ENCODE measurements around the gene GRAMD1B.

GRAMD1B gene

GRCh38 chr11:123527947-123528346 lies 97.9 kb downstream of the GRAMD1B start:
- Histone ChIP-seq H4K12ac (ENCODE audit: low read depth, low read length) (no peak overlapping the region), H3K9ac (ENCODE audit: low read length) (no peak overlapping the region), H2BK12ac (ENCODE audit: low read length) (no peak overlapping the region), H4K91ac (ENCODE audit: low read depth, low read length) (no peak overlapping the region), H3K9me3 (ENCODE audit: insufficient read depth, low read depth, low read length) (no peaks in the 10 kb centered on the region), H3K4ac (ENCODE audit: low read depth, low read length) (no peak overlapping the region), H2BK120ac (ENCODE audit: insufficient read depth, low read length, poor library complexity) (no peak overlapping the region), H3K27ac (ENCODE audit: low read depth, low read length) (no peak overlapping the region), H3K36me3 (ENCODE audit: control insufficient read depth in 1 of 2, insufficient read depth in 2 of 2, low read length in 2 of 2) (no peaks in the 10 kb centered on the region), H2BK5ac (ENCODE audit: low read depth, low read length, poor library complexity) (no peak overlapping the region), H3K18ac (ENCODE audit: low read length) (no peak overlapping the region), H3K27me3 (ENCODE audit: insufficient read depth, low read length) (no peaks in the 10 kb centered on the region), H3K4me3 (ENCODE audit: low read depth, low read length) (no peak overlapping the region), H4K8ac (ENCODE audit: low read depth, low read length) (no peak overlapping the region), H2AK5ac (ENCODE audit: low read length) (no peak overlapping the region), H3K4me2 (ENCODE audit: low read length) (no peak overlapping the region), H3K79me1 (ENCODE audit: low read length) (no peaks in the 10 kb centered on the region), H3K79me2 (ENCODE audit: control insufficient read depth, insufficient read depth, low read length, poor library complexity) (no peaks in the 10 kb centered on the region), H3K14ac (ENCODE audit: low read length) (no peak overlapping the region), H2AFZ (ENCODE audit: insufficient read depth, low read length, poor library complexity) (no peak overlapping the region), H3K4me1 (ENCODE audit: control insufficient read depth in 1 of 2, insufficient read depth in 2 of 2, low read length in 2 of 2) (no peaks in the 10 kb centered on the region), H3K23ac (ENCODE audit: low read length) (no peak overlapping the region)
- WGBS (ENCODE audit: extremely low coverage, insufficient coverage, insufficient read length) = no CpG with 5 or more reads among the region's 1 CpG
- DNase-seq = no peak

- Histone ChIP-seq H4K91ac (ENCODE audit: low read depth, low read length) (no peak overlapping the region), H3K23ac (ENCODE audit: low read length) (no peak overlapping the region), H3K4ac (ENCODE audit: low read depth, low read length) (no peak overlapping the region), H3K4me1 (ENCODE audit: control insufficient read depth in 1 of 2, insufficient read depth in 2 of 2, low read length in 2 of 2) (no peaks in the 10 kb centered on the region), H2BK5ac (ENCODE audit: low read depth, low read length, poor library complexity) (no peak overlapping the region), H3K4me3 (ENCODE audit: low read depth, low read length) (no peak overlapping the region), H3K79me1 (ENCODE audit: low read length) (no peaks in the 10 kb centered on the region), H3K36me3 (ENCODE audit: control insufficient read depth in 1 of 2, insufficient read depth in 2 of 2, low read length in 2 of 2) (no peaks in the 10 kb centered on the region), H3K9me3 (ENCODE audit: insufficient read depth, low read depth, low read length) (no peaks in the 10 kb centered on the region), H3K27me3 (ENCODE audit: insufficient read depth, low read length) (no peaks in the 10 kb centered on the region), H3K14ac (ENCODE audit: low read length) (no peak overlapping the region), H2AFZ (ENCODE audit: insufficient read depth, low read length, poor library complexity) (no peak overlapping the region), H2BK120ac (ENCODE audit: insufficient read depth, low read length, poor library complexity) (no peak overlapping the region), H4K8ac (ENCODE audit: low read depth, low read length) (no peak overlapping the region), H3K9ac (ENCODE audit: low read length) (no peak overlapping the region), H3K4me2 (ENCODE audit: low read length) (no peak overlapping the region), H3K27ac (ENCODE audit: low read depth, low read length) (no peak overlapping the region), H3K79me2 (ENCODE audit: control insufficient read depth, insufficient read depth, low read length, poor library complexity) (no peaks in the 10 kb centered on the region), H4K12ac (ENCODE audit: low read depth, low read length) (no peak overlapping the region), H2AK5ac (ENCODE audit: low read length) (no peak overlapping the region), H2BK12ac (ENCODE audit: low read length) (no peak overlapping the region), H3K18ac (ENCODE audit: low read length) (no peak overlapping the region)
- WGBS (ENCODE audit: extremely low coverage, insufficient coverage, insufficient read length) = no CpG with 5 or more reads among the region's 7 CpGs
- DNase-seq = peak in 1 of 2 donors; percentile 69
Observed at GRCh38 chr11:123531325-123531724, 101.3 kb downstream of the GRAMD1B start.

- H2BK120ac ChIP-seq (ENCODE audit: insufficient read depth, low read length, poor library complexity) = no peak overlapping the region
- H3K4me2 ChIP-seq (ENCODE audit: low read length) = no peak overlapping the region
- WGBS (ENCODE audit: extremely low coverage, insufficient coverage, insufficient read length) = no CpG with 5 or more reads among the region's 4 CpGs
- no peaks in the 10 kb centered on the region for H3K27me3 ChIP-seq (ENCODE audit: insufficient read depth, low read length)
- H2AK5ac ChIP-seq (ENCODE audit: low read length) = no peak overlapping the region
- H4K8ac ChIP-seq (ENCODE audit: low read depth, low read length) = no peak overlapping the region
- H4K91ac ChIP-seq (ENCODE audit: low read depth, low read length) = no peak overlapping the region
- no peak overlapping the region for H3K9ac ChIP-seq (ENCODE audit: low read length)
- no peaks in the 10 kb centered on the region for H3K36me3 ChIP-seq (ENCODE audit: control insufficient read depth in 1 of 2, insufficient read depth in 2 of 2, low read length in 2 of 2)
- H3K79me2 ChIP-seq (ENCODE audit: control insufficient read depth, insufficient read depth, low read length, poor library complexity) = no peaks in the 10 kb centered on the region
- H3K4me1 ChIP-seq (ENCODE audit: control insufficient read depth in 1 of 2, insufficient read depth in 2 of 2, low read length in 2 of 2) = no peaks in the 10 kb centered on the region
- DNase-seq = no peak
- H3K4ac ChIP-seq (ENCODE audit: low read depth, low read length) = no peak overlapping the region
- no peak overlapping the region for H4K12ac ChIP-seq (ENCODE audit: low read depth, low read length)
- no peak overlapping the region for H2BK12ac ChIP-seq (ENCODE audit: low read length)
- no peak overlapping the region for H2BK5ac ChIP-seq (ENCODE audit: low read depth, low read length, poor library complexity)
- no peak overlapping the region for H3K23ac ChIP-seq (ENCODE audit: low read length)
- H3K18ac ChIP-seq (ENCODE audit: low read length) = no peak overlapping the region
- no peak overlapping the region for H3K27ac ChIP-seq (ENCODE audit: low read depth, low read length)
- H3K14ac ChIP-seq (ENCODE audit: low read length) = no peak overlapping the region
- H3K9me3 ChIP-seq (ENCODE audit: insufficient read depth, low read depth, low read length) = no peaks in the 10 kb centered on the region
- no peaks in the 10 kb centered on the region for H3K79me1 ChIP-seq (ENCODE audit: low read length)
- no peak overlapping the region for H2AFZ ChIP-seq (ENCODE audit: insufficient read depth, low read length, poor library complexity)
- H3K4me3 ChIP-seq (ENCODE audit: low read depth, low read length) = no peak overlapping the region
Observed at GRCh38 chr11:123532131-123532530, 102.1 kb downstream of the GRAMD1B start.

- Histone ChIP-seq H3K14ac (ENCODE audit: low read length) (no peak overlapping the region), H3K27me3 (ENCODE audit: insufficient read depth, low read length) (no peaks in the 10 kb centered on the region), H3K9me3 (ENCODE audit: insufficient read depth, low read depth, low read length) (no peaks in the 10 kb centered on the region), H2BK120ac (ENCODE audit: insufficient read depth, low read length, poor library complexity) (no peak overlapping the region), H2AK5ac (ENCODE audit: low read length) (no peak overlapping the region), H2BK5ac (ENCODE audit: low read depth, low read length, poor library complexity) (no peak overlapping the region), H2BK12ac (ENCODE audit: low read length) (no peak overlapping the region), H3K4ac (ENCODE audit: low read depth, low read length) (no peak overlapping the region), H3K4me2 (ENCODE audit: low read length) (no peak overlapping the region), H3K4me3 (ENCODE audit: low read depth, low read length) (no peak overlapping the region), H3K23ac (ENCODE audit: low read length) (no peak overlapping the region), H3K79me2 (ENCODE audit: control insufficient read depth, insufficient read depth, low read length, poor library complexity) (no peaks in the 10 kb centered on the region), H4K91ac (ENCODE audit: low read depth, low read length) (no peak overlapping the region), H3K27ac (ENCODE audit: low read depth, low read length) (no peak overlapping the region), H3K18ac (ENCODE audit: low read length) (no peak overlapping the region), H3K79me1 (ENCODE audit: low read length) (no peaks in the 10 kb centered on the region), H3K9ac (ENCODE audit: low read length) (no peak overlapping the region), H2AFZ (ENCODE audit: insufficient read depth, low read length, poor library complexity) (no peak overlapping the region), H3K36me3 (ENCODE audit: control insufficient read depth in 1 of 2, insufficient read depth in 2 of 2, low read length in 2 of 2) (no peaks in the 10 kb centered on the region), H4K12ac (ENCODE audit: low read depth, low read length) (no peak overlapping the region), H4K8ac (ENCODE audit: low read depth, low read length) (no peak overlapping the region), H3K4me1 (ENCODE audit: control insufficient read depth in 1 of 2, insufficient read depth in 2 of 2, low read length in 2 of 2) (no peaks in the 10 kb centered on the region)
- no CpG with 5 or more reads among the region's 4 CpGs for WGBS (ENCODE audit: extremely low coverage, insufficient coverage, insufficient read length)
- peak in 1 of 2 donors; percentile 44 for DNase-seq
Observed at GRCh38 chr11:123535401-123535800, 105.3 kb downstream of the GRAMD1B start.
